ENCODE data around the gene SPINK1.
"Not testable (repeated sequence)": the region's sequence is repeated elsewhere in the genome, so short reads cannot be mapped to it uniquely, and the experiment has no call there.

The SPINK1 gene

DNA sequence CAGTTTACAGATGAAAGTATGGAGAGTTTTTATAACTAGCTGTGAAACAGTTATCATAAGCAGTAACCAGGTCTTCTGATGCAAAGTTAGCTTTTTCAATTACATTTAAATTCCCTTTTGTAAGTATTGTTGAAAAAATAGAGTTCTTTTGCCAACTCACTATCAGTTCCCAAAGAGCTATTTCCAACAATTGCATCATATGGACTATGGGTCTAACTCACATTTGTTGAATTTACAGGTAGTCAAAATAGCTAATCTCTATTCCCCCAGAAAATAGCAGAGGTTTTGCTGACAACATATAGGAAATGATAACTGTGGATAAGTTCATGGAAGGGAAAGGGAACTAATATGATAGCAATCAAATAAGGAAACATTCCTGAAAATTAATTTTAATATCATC is 1.4 kb downstream of the SPINK1 start:
- ChIA-PET CTCF (interaction anchor here (0.6 kb wide), 1 partner anchor 48 kb away, joined by 3 read pairs; no protein-coding TSS in a partner anchor), POLR2A (no interaction called here)
- no peak for TF ChIP-seq ARNT (IDR thresholded peaks at IDR 0.05)
- no peak for TF ChIP-seq BHLHE40 (IDR thresholded peaks at IDR 0.05; ENCODE audit: borderline replicate concordance)
- no peak for TF ChIP-seq SUZ12 (IDR thresholded peaks at IDR 0.05)
- no peak for TF ChIP-seq L3MBTL2 (conservative IDR thresholded peaks at IDR 0.05)
- no peak for TF ChIP-seq LEF1 (IDR thresholded peaks at IDR 0.05; ENCODE audit: borderline replicate concordance)
- TF ChIP-seq FOXA1 (IDR thresholded peaks at IDR 0.05), result no peak
- TF ChIP-seq PKNOX1 (IDR thresholded peaks at IDR 0.05), result no peak
- no peak for TF ChIP-seq ZNF384 (IDR thresholded peaks at IDR 0.05)
- TF ChIP-seq HDGF (IDR thresholded peaks at IDR 0.05; ENCODE audit: borderline replicate concordance), result no peak
- TF ChIP-seq TARDBP (IDR thresholded peaks at IDR 0.05), result no peak
- no peak for TF ChIP-seq SP1 (IDR thresholded peaks at IDR 0.05)
- TF ChIP-seq FOXK2 (IDR thresholded peaks at IDR 0.05), result no peak
- TF ChIP-seq NFRKB (IDR thresholded peaks at IDR 0.05), result no peak
- no peak for DNase-seq (ENCODE audit: extremely low spot score)

- POLR2A ChIA-PET; DNase-seq (ENCODE audit: extremely low spot score): not testable (repeated sequence)
- CTCF ChIA-PET, result interaction anchor here (0.6 to 0.7 kb wide), 2 partner anchors 179 to 199 kb away, joined by 3 to 4 read pairs; no protein-coding TSS in a partner anchor
Measured at GRCh38 chr5:147827017-147827416, 4.5 kb downstream of the SPINK1 start.

- CTCF ChIA-PET, result interaction anchor here (0.6 kb wide), 1 partner anchor 199 kb away, joined by 4 read pairs; no protein-coding TSS in a partner anchor
- TF ChIP-seq FOXK2 (IDR thresholded peaks at IDR 0.05), result no peak
- TF ChIP-seq SUZ12 (IDR thresholded peaks at IDR 0.05), result no peak
- no peak for TF ChIP-seq LEF1 (IDR thresholded peaks at IDR 0.05; ENCODE audit: borderline replicate concordance)
- no peak for TF ChIP-seq FOXM1 (IDR thresholded peaks at IDR 0.05; ENCODE audit: borderline replicate concordance)
- TF ChIP-seq TARDBP (IDR thresholded peaks at IDR 0.05), result no peak
- no peak for TF ChIP-seq NFRKB (IDR thresholded peaks at IDR 0.05)
- TF ChIP-seq HDGF (IDR thresholded peaks at IDR 0.05; ENCODE audit: borderline replicate concordance), result no peak
- TF ChIP-seq BHLHE40 (IDR thresholded peaks at IDR 0.05; ENCODE audit: borderline replicate concordance), result no peak
- DNase-seq (ENCODE audit: extremely low spot score), result no peak
- POLR2A ChIA-PET, result no interaction called here
Measured at GRCh38 chr5:147826361-147826760, 5.1 kb downstream of the SPINK1 start.

GRCh38 chr5:147822686-147823491 is 8.6 kb downstream of the SPINK1 start:
- TF ChIP-seq TARDBP (IDR thresholded peaks at IDR 0.05) (no peak), CTBP1 (IDR thresholded peaks at IDR 0.05; ENCODE audit: borderline replicate concordance) (no peak), FOXA1 (IDR thresholded peaks at IDR 0.05) (no peak), HDGF (IDR thresholded peaks at IDR 0.05; ENCODE audit: borderline replicate concordance) (no peak), SP1 (IDR thresholded peaks at IDR 0.05) (no peak), LEF1 (IDR thresholded peaks at IDR 0.05; ENCODE audit: borderline replicate concordance) (no peak), NFRKB (IDR thresholded peaks at IDR 0.05) (no peak), SUZ12 (IDR thresholded peaks at IDR 0.05) (no peak), FOXM1 (IDR thresholded peaks at IDR 0.05; ENCODE audit: borderline replicate concordance) (no peak), ZNF384 (IDR thresholded peaks at IDR 0.05) (no peak), PKNOX1 (IDR thresholded peaks at IDR 0.05) (no peak), ARNT (IDR thresholded peaks at IDR 0.05) (no peak), FOXK2 (IDR thresholded peaks at IDR 0.05) (no peak)
- POLR2A ChIA-PET, result no interaction called here
- DNase-seq (ENCODE audit: extremely low spot score), result peak; percentile 48
- CTCF ChIA-PET, result interaction anchor here (0.6 to 1.8 kb wide), 6 partner anchors 32 to 682 kb away, joined by 3 to 21 read pairs (median 4); no protein-coding TSS in a partner anchor

DNA sequence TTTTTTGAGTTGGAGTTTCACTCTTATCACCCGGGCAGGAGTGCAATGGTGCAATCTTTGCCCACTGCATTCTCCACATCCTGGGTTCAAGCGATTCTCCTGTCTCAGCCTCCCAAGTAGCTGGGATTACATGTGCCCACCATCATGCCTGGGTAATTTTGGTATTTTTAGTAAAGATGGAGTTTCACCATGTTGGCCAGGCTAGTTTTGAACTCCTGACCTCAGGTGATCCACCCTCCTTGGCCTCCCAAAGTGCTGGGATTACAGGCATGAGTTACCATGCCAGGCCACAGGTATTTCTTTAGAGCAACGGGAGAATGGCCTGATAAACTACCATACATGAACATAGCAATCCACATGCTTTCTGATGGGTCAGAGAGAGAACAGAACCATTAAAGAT is 9.2 kb downstream of the SPINK1 start:
- POLR2A ChIA-PET; DNase-seq (ENCODE audit: extremely low spot score): not testable (repeated sequence)
- CTCF ChIA-PET, result interaction anchor here (1.0 to 1.8 kb wide), 4 partner anchors 33 to 244 kb away, joined by 3 to 21 read pairs (median 6); no protein-coding TSS in a partner anchor

DNA sequence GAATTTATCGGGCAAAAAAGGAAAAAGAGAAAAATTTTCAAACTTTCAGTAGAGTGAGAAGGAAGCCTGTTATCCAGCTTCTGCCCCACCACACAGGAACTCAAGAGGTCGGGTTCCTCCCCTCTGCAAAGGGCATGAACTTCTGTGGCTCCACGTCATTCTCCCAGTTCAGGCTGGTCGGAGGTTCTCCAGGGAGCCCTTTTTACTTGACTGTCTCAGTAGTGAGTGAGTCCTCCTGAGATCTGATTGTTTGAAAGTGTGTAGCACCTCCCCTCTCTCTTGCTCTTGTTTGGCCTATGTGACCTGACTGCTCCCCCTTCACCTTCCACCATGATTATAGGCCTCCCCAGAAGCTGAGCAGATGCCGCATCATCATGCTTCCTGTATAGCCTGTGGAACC is 9.7 kb downstream of the SPINK1 start:
- POLR2A ChIA-PET, result no interaction called here
- DNase-seq (ENCODE audit: extremely low spot score), result no peak
- TF ChIP-seq SUZ12 (IDR thresholded peaks at IDR 0.05), result no peak
- no peak for TF ChIP-seq ZNF384 (IDR thresholded peaks at IDR 0.05)
- no peak for TF ChIP-seq FOXM1 (IDR thresholded peaks at IDR 0.05; ENCODE audit: borderline replicate concordance)
- no peak for TF ChIP-seq NFRKB (IDR thresholded peaks at IDR 0.05)
- TF ChIP-seq SP1 (IDR thresholded peaks at IDR 0.05), result no peak
- no peak for TF ChIP-seq L3MBTL2 (conservative IDR thresholded peaks at IDR 0.05)
- TF ChIP-seq PKNOX1 (IDR thresholded peaks at IDR 0.05), result no peak
- TF ChIP-seq BHLHE40 (IDR thresholded peaks at IDR 0.05; ENCODE audit: borderline replicate concordance), result no peak
- no peak for TF ChIP-seq ELF4 (IDR thresholded peaks at IDR 0.05)
- TF ChIP-seq FOXA1 (IDR thresholded peaks at IDR 0.05), result no peak
- no peak for TF ChIP-seq LEF1 (IDR thresholded peaks at IDR 0.05; ENCODE audit: borderline replicate concordance)
- no peak for TF ChIP-seq TARDBP (IDR thresholded peaks at IDR 0.05)
- no peak for TF ChIP-seq HDGF (IDR thresholded peaks at IDR 0.05; ENCODE audit: borderline replicate concordance)
- no peak for TF ChIP-seq CTBP1 (IDR thresholded peaks at IDR 0.05; ENCODE audit: borderline replicate concordance)
- no peak for TF ChIP-seq ARNT (IDR thresholded peaks at IDR 0.05)
- no peak for TF ChIP-seq FOXK2 (IDR thresholded peaks at IDR 0.05)
- CTCF ChIA-PET, result no interaction called here
